ENCODE data around the gene RAB7B. TPM values are rescaled to one million over a fixed set of nuclear protein-coding genes. Genes with fewer than 3 reads are reported as not detected.

Gene RAB7B
- total and polyA plus RNA-seq, 4 donors: 1.7 to 11.4 (median 5.2) TPM

DNA sequence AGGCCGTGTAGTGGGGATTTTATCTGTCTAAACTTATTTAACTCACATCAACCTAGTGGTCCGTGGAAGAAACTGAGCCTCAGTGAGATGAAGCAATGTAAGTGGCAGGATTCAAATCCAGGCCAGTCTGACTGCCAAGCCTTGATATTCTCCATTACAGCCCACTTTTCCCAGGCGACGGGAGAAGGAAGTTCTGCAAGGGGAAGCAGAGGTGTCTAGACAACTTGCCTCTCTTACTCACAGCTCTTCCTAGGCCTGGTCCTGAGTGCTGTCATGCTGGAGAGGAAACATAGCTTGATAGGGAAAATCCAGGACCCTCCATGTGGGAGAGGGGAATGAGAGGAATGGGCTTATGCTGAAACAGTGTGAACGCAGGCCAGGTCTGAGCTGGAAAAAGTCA, 11.4 kb upstream of the RAB7B start:
- Histone ChIP-seq H3K9me3 (ENCODE audit: control insufficient read depth, low read length) (no peaks in the 10 kb centered on the region), H3K27me3 (ENCODE audit: control insufficient read depth in 1 of 2, insufficient read depth in 2 of 2, low read length in 1 of 2) (no peaks in the 10 kb centered on the region), H3K4me1 (ENCODE audit: control insufficient read depth in 1 of 2, insufficient read depth in 2 of 2, low read length in 2 of 2) (no peaks in the 10 kb centered on the region), H3K27ac (ENCODE audit: low read depth in 1 of 2, low read length in 2 of 2) (no peak overlapping the region), H3K4me3 (ENCODE audit: low read length in 2 of 2) (no peak overlapping the region), H3K36me3 (ENCODE audit: control insufficient read depth in 1 of 2, insufficient read depth in 2 of 2, low read length in 1 of 2) (no peaks in the 10 kb centered on the region)
- 92 to 96% methylated on average over 5 of the region's 5 CpGs for WGBS, 2 donors
- intact Hi-C loops (cut with DNase I): no loop called here
- ATAC-seq (ENCODE audit: low FRiP score): no peak
- DNase-seq: no peak

DNA sequence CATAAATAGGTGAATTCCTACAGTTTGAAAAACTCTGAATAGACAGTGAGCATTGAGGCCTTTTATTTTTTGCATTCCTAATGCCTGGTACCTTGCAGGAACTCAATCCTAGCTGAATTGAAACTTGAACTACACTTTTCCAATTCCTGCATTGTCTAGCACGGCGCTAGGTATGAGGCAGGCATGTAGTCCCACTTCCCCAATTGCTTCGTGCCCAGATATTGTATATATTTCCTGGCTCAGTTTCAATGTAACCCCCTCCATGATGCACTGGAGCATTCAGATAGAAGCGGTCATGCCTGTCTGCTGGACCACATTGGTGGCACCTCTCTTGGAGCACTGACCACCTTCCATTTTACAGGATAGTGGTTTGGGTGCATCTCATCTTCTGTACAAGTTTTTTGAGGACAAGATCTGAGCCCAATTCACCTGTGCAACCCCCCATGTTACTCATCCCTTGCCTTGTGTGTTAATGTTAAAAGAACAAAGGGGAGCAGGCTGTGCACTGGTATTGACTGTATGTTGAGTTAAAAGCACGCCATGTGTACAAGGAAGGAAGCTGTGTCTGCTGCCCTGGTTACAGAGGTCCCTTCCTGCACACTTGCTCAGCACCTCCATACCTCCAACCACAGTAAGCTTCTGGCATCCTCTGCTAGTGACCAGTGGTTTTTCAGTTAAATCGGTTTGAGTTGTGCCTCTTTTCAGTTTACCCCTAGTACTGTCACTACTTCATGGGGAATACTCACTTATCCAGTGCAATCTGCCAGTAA, 10.0 kb upstream of the RAB7B start:
- intact Hi-C loops (cut with DNase I): no loop called here
- DNase-seq (no peak), ATAC-seq (ENCODE audit: low FRiP score) (no peak)
- WGBS, 2 donors: 93 to 95% methylated on average over 6 of the region's 6 CpGs
- Histone ChIP-seq H3K9me3 (ENCODE audit: control insufficient read depth, low read length) (no peaks in the 10 kb centered on the region), H3K4me3 (ENCODE audit: low read length in 2 of 2) (no peak overlapping the region), H3K4me1 (ENCODE audit: control insufficient read depth in 1 of 2, insufficient read depth in 2 of 2, low read length in 2 of 2) (no peaks in the 10 kb centered on the region), H3K27me3 (ENCODE audit: control insufficient read depth in 1 of 2, insufficient read depth in 2 of 2, low read length in 1 of 2) (no peaks in the 10 kb centered on the region), H3K36me3 (ENCODE audit: control insufficient read depth in 1 of 2, insufficient read depth in 2 of 2, low read length in 1 of 2) (no peaks in the 10 kb centered on the region), H3K27ac (ENCODE audit: low read depth in 1 of 2, low read length in 2 of 2) (no peak overlapping the region)

DNA sequence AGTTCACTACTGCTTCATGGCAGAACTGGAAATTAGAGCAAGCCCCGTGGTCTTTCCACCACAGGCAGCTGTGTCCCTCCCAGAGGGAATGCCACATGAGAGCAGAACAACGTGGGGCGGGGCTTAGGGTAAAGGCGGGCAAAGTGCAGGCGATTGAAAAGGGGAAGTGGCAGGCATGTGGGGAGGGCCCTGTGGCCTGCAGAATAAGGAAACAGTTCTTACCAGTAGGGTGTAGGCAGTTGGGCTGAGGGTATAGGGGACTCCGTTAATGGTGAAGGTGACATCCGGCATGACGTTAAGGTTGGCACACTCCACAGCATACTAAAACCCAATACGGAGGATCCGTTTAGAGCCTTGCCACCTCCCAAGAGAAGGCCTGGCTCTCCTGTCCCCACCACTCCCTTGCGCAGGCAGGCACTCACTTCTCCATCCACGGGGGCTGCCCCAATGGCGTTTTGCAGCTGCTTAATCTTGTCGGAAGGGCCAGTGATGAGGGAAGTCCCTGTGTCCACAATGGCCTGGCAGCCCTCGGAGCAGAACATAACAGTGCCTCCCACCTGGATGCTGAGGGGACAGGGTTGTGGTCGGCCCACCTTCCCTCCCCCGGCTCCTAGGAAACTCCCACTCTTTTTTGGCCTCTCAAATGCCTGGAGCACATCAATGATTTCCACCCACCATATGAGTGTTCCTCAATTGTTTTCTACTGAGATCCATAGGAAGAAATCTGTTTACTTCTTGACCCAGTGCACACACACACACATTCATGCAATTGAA, 9.1 kb upstream of the RAB7B start:
- Histone ChIP-seq H3K4me3 (ENCODE audit: low read length in 2 of 2) (no peak overlapping the region), H3K9me3 (ENCODE audit: control insufficient read depth, low read length) (no peaks in the 10 kb centered on the region), H3K27me3 (ENCODE audit: control insufficient read depth in 1 of 2, insufficient read depth in 2 of 2, low read length in 1 of 2) (no peaks in the 10 kb centered on the region), H3K27ac (ENCODE audit: low read depth in 1 of 2, low read length in 2 of 2) (no peak overlapping the region), H3K36me3 (ENCODE audit: control insufficient read depth in 1 of 2, insufficient read depth in 2 of 2, low read length in 1 of 2) (no peaks in the 10 kb centered on the region), H3K4me1 (ENCODE audit: control insufficient read depth in 1 of 2, insufficient read depth in 2 of 2, low read length in 2 of 2) (no peaks in the 10 kb centered on the region)
- ATAC-seq (ENCODE audit: low FRiP score) (peak; percentile 72), DNase-seq (peak; percentile 81 to 95)
- intact Hi-C loops (cut with DNase I): no loop called here
- 77 to 80% methylated on average over 17 of the region's 17 CpGs for WGBS, 2 donors

DNA sequence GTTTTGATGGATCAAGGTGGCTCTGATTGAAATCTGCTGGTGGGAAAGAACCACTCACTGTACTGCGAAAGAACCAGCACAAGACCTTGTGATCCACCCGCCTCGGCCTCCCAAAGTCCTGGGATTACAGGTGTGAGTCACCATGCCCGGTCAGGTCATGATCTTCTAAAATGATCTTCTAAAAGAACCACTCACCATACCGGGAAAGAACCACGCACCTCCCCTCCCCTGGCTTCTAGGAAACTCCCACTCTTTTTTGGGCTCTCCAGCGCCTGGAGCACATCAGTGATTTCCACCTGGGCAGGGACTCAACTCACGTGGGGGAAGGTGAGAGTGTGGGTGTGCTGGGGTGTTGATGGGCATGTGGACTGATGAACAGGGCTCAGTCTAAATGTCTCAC, 7.9 kb upstream of the RAB7B start:
- intact Hi-C loops (cut with DNase I): no loop called here
- no peaks in the 10 kb centered on the region for H3K36me3 ChIP-seq (ENCODE audit: control insufficient read depth in 1 of 2, insufficient read depth in 2 of 2, low read length in 1 of 2)
- H3K27ac ChIP-seq (ENCODE audit: low read depth in 1 of 2, low read length in 2 of 2): no peak overlapping the region
- ATAC-seq (ENCODE audit: low FRiP score) (no peak), DNase-seq (no peak)
- H3K27me3 ChIP-seq (ENCODE audit: control insufficient read depth in 1 of 2, insufficient read depth in 2 of 2, low read length in 1 of 2): no peaks in the 10 kb centered on the region
- no peak overlapping the region for H3K4me3 ChIP-seq (ENCODE audit: low read length in 2 of 2)
- no peaks in the 10 kb centered on the region for H3K9me3 ChIP-seq (ENCODE audit: control insufficient read depth, low read length)
- H3K4me1 ChIP-seq (ENCODE audit: control insufficient read depth in 1 of 2, insufficient read depth in 2 of 2, low read length in 2 of 2): no peaks in the 10 kb centered on the region
- WGBS, 2 donors: 93 to 94% methylated on average over 8 of the region's 8 CpGs

DNA sequence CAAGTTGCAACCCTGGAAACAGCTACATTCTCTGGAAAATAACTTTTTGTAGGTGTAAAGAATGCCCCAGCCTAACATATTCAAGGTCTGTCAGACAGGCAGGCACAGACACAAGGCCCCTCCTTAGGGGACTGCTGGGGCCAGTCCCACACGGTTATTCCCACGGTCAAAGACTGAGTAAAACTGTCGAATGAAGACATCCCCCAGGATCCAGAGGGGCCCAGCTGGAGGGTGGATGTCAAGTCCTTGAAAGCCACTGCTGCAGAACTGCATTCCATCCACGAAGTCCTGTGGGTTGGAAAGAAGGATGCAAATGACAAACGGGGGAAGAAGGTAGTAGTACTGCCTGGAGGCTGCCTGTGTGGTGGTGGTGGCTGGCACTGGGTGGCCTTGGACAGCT, 6.9 kb upstream of the RAB7B start:
- Histone ChIP-seq H3K4me1 (ENCODE audit: control insufficient read depth in 1 of 2, insufficient read depth in 2 of 2, low read length in 2 of 2) (no peaks in the 10 kb centered on the region), H3K9me3 (ENCODE audit: control insufficient read depth, low read length) (no peaks in the 10 kb centered on the region), H3K27me3 (ENCODE audit: control insufficient read depth in 1 of 2, insufficient read depth in 2 of 2, low read length in 1 of 2) (no peaks in the 10 kb centered on the region), H3K27ac (ENCODE audit: low read depth in 1 of 2, low read length in 2 of 2) (no peak overlapping the region), H3K4me3 (ENCODE audit: low read length in 2 of 2) (no peak overlapping the region), H3K36me3 (ENCODE audit: control insufficient read depth in 1 of 2, insufficient read depth in 2 of 2, low read length in 1 of 2) (no peaks in the 10 kb centered on the region)
- no peak for DNase-seq
- intact Hi-C loops (cut with DNase I): no loop called here
- ATAC-seq (ENCODE audit: low FRiP score): no peak
- 82 to 86% methylated on average over 5 of the region's 5 CpGs for WGBS, 2 donors

DNA sequence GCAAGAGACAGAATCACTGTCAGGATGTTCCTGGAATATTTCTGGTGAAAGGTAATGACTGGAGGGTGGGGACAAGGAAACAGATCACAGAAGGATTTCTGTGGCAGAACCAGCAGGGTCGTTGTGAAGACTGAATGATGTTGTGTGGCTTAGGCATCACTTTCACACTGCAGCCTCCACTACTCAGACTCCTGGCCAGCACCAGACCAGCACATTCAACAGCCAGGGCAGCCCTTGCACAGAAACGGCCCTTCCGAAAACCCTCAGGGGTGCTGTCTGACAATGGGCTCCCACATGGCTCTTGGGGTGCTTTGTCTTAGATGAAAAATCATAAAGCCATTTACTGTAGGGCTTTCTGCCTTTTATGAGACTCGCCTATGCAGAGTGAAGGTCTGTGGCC, 3.8 kb upstream of the RAB7B start:
- Histone ChIP-seq H3K36me3 (ENCODE audit: control insufficient read depth in 1 of 2, insufficient read depth in 2 of 2, low read length in 1 of 2) (no peaks in the 10 kb centered on the region), H3K27ac (ENCODE audit: low read depth in 1 of 2, low read length in 2 of 2) (no peak overlapping the region), H3K4me1 (ENCODE audit: control insufficient read depth in 1 of 2, insufficient read depth in 2 of 2, low read length in 2 of 2) (peaks cover under 1 to 2% of the 10 kb centered on the region in 2 donors), H3K9me3 (ENCODE audit: control insufficient read depth, low read length) (no peaks in the 10 kb centered on the region), H3K4me3 (ENCODE audit: low read length in 2 of 2) (no peak overlapping the region), H3K27me3 (ENCODE audit: control insufficient read depth in 1 of 2, insufficient read depth in 2 of 2, low read length in 1 of 2) (no peaks in the 10 kb centered on the region)
- ATAC-seq (ENCODE audit: low FRiP score): no peak
- no peak for DNase-seq
- 84 to 89% methylated on average over 4 of the region's 4 CpGs for WGBS, 2 donors
- intact Hi-C loops (cut with DNase I): no loop called here

DNA sequence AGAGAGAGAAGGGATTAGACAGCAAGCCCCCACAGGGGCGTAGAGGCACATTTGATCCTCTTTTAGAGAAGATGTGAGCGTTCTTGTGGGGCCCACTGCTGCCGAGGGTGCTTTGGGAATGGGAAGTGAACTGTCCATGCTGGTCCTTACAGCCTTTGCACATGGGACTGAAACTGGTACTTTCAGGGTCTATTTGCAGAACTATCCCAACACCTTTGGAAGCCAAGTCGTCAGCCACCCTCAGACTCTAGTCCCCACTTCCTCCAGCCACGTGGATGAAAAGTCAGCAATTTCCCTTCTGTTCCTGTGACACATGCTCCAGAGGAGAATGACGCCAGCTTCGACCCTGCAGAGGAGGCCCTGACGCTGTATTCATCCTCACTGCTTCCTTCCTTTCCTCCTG, 2.6 kb upstream of the RAB7B start:
- DNase-seq: peak in 1 of 2 donors; percentile 73

DNA sequence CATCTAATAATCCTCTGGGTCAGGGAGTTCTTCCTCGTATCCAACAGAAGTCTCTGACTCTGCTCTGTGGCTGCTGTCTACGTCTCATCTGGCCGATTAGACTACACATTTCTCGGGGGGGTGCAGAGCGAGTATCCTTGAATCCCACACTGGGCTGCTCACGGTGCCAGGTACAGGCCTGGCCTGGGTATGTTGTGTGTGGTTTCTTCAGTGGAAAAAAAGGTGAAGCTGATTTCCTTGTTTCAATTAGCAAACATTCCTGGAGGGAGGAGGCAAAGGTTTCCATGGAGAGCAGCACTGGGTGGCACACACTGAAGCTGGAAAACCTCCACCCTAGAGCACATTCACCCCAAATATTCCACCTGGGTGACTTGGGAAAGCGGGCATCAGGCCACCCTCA, 2.0 kb upstream of the RAB7B start:
- no peaks in the 10 kb centered on the region for H3K27me3 ChIP-seq (ENCODE audit: control insufficient read depth in 1 of 2, insufficient read depth in 2 of 2, low read length in 1 of 2)
- DNase-seq (no peak), ATAC-seq (ENCODE audit: low FRiP score) (no peak)
- H3K4me1 ChIP-seq (ENCODE audit: control insufficient read depth in 1 of 2, insufficient read depth in 2 of 2, low read length in 2 of 2): peaks cover 2 to 3% of the 10 kb centered on the region in 2 donors
- H3K36me3 ChIP-seq (ENCODE audit: control insufficient read depth in 1 of 2, insufficient read depth in 2 of 2, low read length in 1 of 2): no peaks in the 10 kb centered on the region
- no peak overlapping the region for H3K27ac ChIP-seq (ENCODE audit: low read depth in 1 of 2, low read length in 2 of 2)
- H3K9me3 ChIP-seq (ENCODE audit: control insufficient read depth, low read length): no peaks in the 10 kb centered on the region
- intact Hi-C loops (cut with DNase I): no loop called here
- WGBS, 2 donors: 92% methylated on average over 7 of the region's 7 CpGs
- no peak overlapping the region for H3K4me3 ChIP-seq (ENCODE audit: low read length in 2 of 2)

More for the DNA sequence above, 2.6 kb upstream of the RAB7B start:
- intact Hi-C loops (cut with DNase I): no loop called here
- peaks cover 2 to 3% of the 10 kb centered on the region in 2 donors for H3K4me1 ChIP-seq (ENCODE audit: control insufficient read depth in 1 of 2, insufficient read depth in 2 of 2, low read length in 2 of 2)
- no peak overlapping the region for H3K27ac ChIP-seq (ENCODE audit: low read depth in 1 of 2, low read length in 2 of 2)
- no peaks in the 10 kb centered on the region for H3K9me3 ChIP-seq (ENCODE audit: control insufficient read depth, low read length)
- no peaks in the 10 kb centered on the region for H3K36me3 ChIP-seq (ENCODE audit: control insufficient read depth in 1 of 2, insufficient read depth in 2 of 2, low read length in 1 of 2)
- no peak for ATAC-seq (ENCODE audit: low FRiP score)
- 84 to 86% methylated on average over 8 of the region's 8 CpGs for WGBS, 2 donors
- no peak overlapping the region for H3K4me3 ChIP-seq (ENCODE audit: low read length in 2 of 2)
- no peaks in the 10 kb centered on the region for H3K27me3 ChIP-seq (ENCODE audit: control insufficient read depth in 1 of 2, insufficient read depth in 2 of 2, low read length in 1 of 2)

DNA sequence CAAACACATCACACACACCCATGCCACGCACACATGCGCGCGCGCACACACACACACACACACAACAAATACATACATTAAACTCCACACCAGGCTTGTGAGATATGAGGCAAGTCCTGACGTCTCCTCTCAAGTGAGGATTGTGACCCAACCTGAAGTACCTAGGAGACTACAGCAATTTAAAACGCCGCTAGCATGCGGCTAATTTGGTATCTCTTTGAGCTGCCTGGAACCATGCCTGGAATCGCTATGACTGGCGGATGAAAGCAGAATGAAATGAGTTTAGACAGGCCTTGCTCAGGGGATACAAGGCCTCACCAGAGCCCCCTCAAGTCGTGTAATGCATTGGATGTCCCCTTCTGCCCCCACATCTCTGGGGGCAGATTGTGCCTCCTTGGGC, 1.6 kb upstream of the RAB7B start:
- Histone ChIP-seq H3K4me3 (ENCODE audit: low read length in 2 of 2) (no peak overlapping the region), H3K27ac (ENCODE audit: low read depth in 1 of 2, low read length in 2 of 2) (no peak overlapping the region), H3K36me3 (ENCODE audit: control insufficient read depth in 1 of 2, insufficient read depth in 2 of 2, low read length in 1 of 2) (no peaks in the 10 kb centered on the region), H3K9me3 (ENCODE audit: control insufficient read depth, low read length) (no peaks in the 10 kb centered on the region), H3K27me3 (ENCODE audit: control insufficient read depth in 1 of 2, insufficient read depth in 2 of 2, low read length in 1 of 2) (no peaks in the 10 kb centered on the region), H3K4me1 (ENCODE audit: control insufficient read depth in 1 of 2, insufficient read depth in 2 of 2, low read length in 2 of 2) (peaks cover 2 to 3% of the 10 kb centered on the region in 2 donors)
- intact Hi-C loops (cut with DNase I): loop anchor here in 1 of 2 donors (5.0 kb wide), 1 partner anchor 102 kb away; no protein-coding TSS in a partner anchor
- WGBS, 2 donors: 81 to 82% methylated on average over 12 of the region's 12 CpGs
- no peak for ATAC-seq (ENCODE audit: low FRiP score)
- DNase-seq: no peak
